ENCODE data around the gene SEMA3A. TPM values are rescaled to one million over a fixed set of nuclear protein-coding genes. Genes with fewer than 3 reads are reported as not detected.

Gene SEMA3A
- total and polyA plus RNA-seq, 2 experiments from 2014 or later: 19.8 to 46.4 TPM

- Mint-ChIP-seq H3K9me3 (no peaks in the 10 kb centered on the region), H3K4me3 (no peak overlapping the region), H3K27me3 (ENCODE audit: insufficient read depth, low read depth, poor library complexity) (no peaks in the 10 kb centered on the region), H3K27ac (peak overlapping the region; percentile 42; the same call in 1 of the 2 replicates), H3K4me1 (peaks cover 20% of the 10 kb centered on the region), H3K36me3 (ENCODE audit: low read depth) (no peaks in the 10 kb centered on the region)
- H3K27ac ChIP-seq (ENCODE audit: low read depth): no peak overlapping the region
- H4K20me1 ChIP-seq (replicated peaks; ENCODE audit: insufficient read depth): no peaks in the 10 kb centered on the region
- ATAC-seq (no peak), DNase-seq (ENCODE audit: low spot score) (no peak)
- no peaks in the 10 kb centered on the region for H3K36me3 ChIP-seq (ENCODE audit: insufficient read depth)
- H3K9me2 ChIP-seq (ENCODE audit: insufficient read depth): no peaks in the 10 kb centered on the region
- TF ChIP-seq ETS1 (IDR thresholded peaks at IDR 0.05) (no peak), ZNF114 (CRISPR knock-in tag; IDR thresholded peaks at IDR 0.05) (no peak), ZNF331 (CRISPR knock-in tag; IDR thresholded peaks at IDR 0.05; ENCODE audit: low read depth) (no peak), STAT1 (IDR thresholded peaks at IDR 0.05; ENCODE audit: unreplicated experiment) (no peak), EZH2 (IDR thresholded peaks at IDR 0.05; ENCODE audit: low read depth, unreplicated experiment) (no peak), JUNB (IDR thresholded peaks at IDR 0.05; ENCODE audit: unreplicated experiment) (no peak)
- TF ChIP-seq, protein P1, sequence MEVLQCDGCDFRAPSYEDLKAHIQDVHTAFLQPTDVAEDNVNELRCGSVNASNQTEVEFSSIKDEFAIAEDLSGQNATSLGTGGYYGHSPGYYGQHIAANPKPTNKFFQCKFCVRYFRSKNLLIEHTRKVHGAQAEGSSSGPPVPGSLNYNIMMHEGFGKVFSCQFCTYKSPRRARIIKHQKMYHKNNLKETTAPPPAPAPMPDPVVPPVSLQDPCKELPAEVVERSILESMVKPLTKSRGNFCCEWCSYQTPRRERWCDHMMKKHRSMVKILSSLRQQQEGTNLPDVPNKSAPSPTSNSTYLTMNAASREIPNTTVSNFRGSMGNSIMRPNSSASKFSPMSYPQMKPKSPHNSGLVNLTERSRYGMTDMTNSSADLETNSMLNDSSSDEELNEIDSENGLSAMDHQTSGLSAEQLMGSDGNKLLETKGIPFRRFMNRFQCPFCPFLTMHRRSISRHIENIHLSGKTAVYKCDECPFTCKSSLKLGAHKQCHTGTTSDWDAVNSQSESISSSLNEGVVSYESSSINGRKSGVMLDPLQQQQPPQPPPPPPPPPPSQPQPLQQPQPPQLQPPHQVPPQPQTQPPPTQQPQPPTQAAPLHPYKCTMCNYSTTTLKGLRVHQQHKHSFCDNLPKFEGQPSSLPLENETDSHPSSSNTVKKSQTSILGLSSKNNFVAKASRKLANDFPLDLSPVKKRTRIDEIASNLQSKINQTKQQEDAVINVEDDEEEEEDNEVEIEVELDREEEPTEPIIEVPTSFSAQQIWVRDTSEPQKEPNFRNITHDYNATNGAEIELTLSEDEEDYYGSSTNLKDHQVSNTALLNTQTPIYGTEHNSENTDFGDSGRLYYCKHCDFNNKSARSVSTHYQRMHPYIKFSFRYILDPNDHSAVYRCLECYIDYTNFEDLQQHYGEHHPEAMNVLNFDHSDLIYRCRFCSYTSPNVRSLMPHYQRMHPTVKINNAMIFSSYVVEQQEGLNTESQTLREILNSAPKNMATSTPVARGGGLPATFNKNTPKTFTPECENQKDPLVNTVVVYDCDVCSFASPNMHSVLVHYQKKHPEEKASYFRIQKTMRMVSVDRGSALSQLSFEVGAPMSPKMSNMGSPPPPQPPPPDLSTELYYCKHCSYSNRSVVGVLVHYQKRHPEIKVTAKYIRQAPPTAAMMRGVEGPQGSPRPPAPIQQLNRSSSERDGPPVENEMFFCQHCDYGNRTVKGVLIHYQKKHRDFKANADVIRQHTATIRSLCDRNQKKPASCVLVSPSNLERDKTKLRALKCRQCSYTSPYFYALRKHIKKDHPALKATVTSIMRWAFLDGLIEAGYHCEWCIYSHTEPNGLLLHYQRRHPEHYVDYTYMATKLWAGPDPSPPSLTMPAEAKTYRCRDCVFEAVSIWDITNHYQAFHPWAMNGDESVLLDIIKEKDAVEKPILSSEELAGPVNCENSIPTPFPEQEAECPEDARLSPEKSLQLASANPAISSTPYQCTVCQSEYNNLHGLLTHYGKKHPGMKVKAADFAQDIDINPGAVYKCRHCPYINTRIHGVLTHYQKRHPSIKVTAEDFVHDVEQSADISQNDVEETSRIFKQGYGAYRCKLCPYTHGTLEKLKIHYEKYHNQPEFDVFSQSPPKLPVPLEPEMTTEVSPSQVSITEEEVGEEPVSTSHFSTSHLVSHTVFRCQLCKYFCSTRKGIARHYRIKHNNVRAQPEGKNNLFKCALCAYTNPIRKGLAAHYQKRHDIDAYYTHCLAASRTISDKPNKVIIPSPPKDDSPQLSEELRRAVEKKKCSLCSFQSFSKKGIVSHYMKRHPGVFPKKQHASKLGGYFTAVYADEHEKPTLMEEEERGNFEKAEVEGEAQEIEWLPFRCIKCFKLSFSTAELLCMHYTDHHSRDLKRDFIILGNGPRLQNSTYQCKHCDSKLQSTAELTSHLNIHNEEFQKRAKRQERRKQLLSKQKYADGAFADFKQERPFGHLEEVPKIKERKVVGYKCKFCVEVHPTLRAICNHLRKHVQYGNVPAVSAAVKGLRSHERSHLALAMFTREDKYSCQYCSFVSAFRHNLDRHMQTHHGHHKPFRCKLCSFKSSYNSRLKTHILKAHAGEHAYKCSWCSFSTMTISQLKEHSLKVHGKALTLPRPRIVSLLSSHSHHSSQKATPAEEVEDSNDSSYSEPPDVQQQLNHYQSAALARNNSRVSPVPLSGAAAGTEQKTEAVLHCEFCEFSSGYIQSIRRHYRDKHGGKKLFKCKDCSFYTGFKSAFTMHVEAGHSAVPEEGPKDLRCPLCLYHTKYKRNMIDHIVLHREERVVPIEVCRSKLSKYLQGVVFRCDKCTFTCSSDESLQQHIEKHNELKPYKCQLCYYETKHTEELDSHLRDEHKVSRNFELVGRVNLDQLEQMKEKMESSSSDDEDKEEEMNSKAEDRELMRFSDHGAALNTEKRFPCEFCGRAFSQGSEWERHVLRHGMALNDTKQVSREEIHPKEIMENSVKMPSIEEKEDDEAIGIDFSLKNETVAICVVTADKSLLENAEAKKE (CRISPR knock-in tag; IDR thresholded peaks at IDR 0.05): no peak
- no peaks in the 10 kb centered on the region for H3F3A ChIP-seq (replicated peaks; ENCODE audit: low read depth)
- H3K4me3 ChIP-seq: no peak overlapping the region
- no peaks in the 10 kb centered on the region for H3K27me3 ChIP-seq (ENCODE audit: insufficient read depth)
- no peaks in the 10 kb centered on the region for H3K79me2 ChIP-seq (replicated peaks; ENCODE audit: insufficient read depth)
- no peak overlapping the region for H2AFZ ChIP-seq
- no peak overlapping the region for H3K4me2 ChIP-seq
- H3K4me1 ChIP-seq (ENCODE audit: insufficient read depth): 0 out of 2 replicates have a peak, but pooled peaks cover 5% of the 10 kb centered on the region
Measured at GRCh38 chr7:84041649-84042048, 152.9 kb downstream of the SEMA3A start.
